HG03432 (cell line): Measurements from ENCODE around the gene LRP2BP.

ENCODE experiments used
- ATAC-seq: cut with Tn5 transposase; IDR thresholded peaks from one replicate; pipeline ENCODE4 v1.9.1; 2021; ENCODE audit warnings: mild to moderate bottlenecking, moderate library complexity; ENCODE audit not compliant: unreplicated experiment

LRP2BP gene

GRCh38 chr4:185395238-185395955 lies at the start of gene LRP2BP:
TSS of gene LRP2BP (minus strand) at chr4:185395924. CDS start at chr4:185378186, 17,738 bp downstream.
- no peak for ATAC-seq

GRCh38 chr4:185445209-185445608 lies 49.5 kb upstream of the LRP2BP start:
- ATAC-seq: no peak

GRCh38 chr4:185441479-185441878 lies 45.8 kb upstream of the LRP2BP start:
- no peak for ATAC-seq

GRCh38 chr4:185437809-185438208 lies 42.1 kb upstream of the LRP2BP start:
- peak; percentile 87 for ATAC-seq

GRCh38 chr4:185435466-185435865 lies 39.7 kb upstream of the LRP2BP start:
- ATAC-seq: no peak

GRCh38 chr4:185429660-185430059 lies 33.9 kb upstream of the LRP2BP start:
- ATAC-seq: no peak

GRCh38 chr4:185426960-185427688 lies 31.4 kb upstream of the LRP2BP start:
- ATAC-seq: no peak

- peak; percentile 95 for ATAC-seq
Measured at GRCh38 chr4:185425647-185426352, 30.1 kb upstream of the LRP2BP start, which contains the start of gene UFSP2. TSS of gene UFSP2 (minus strand) at chr4:185425964. CDS start at chr4:185425868, 96 bp downstream.

- ATAC-seq: peak; percentile 7
Measured at GRCh38 chr4:185424905-185425646, 29.4 kb upstream of the LRP2BP start.

- no peak for ATAC-seq
Measured at GRCh38 chr4:185421366-185422124, 25.8 kb upstream of the LRP2BP start.

- ATAC-seq: no peak
Measured at GRCh38 chr4:185416955-185417354, 21.2 kb upstream of the LRP2BP start.

- no peak for ATAC-seq
Measured at GRCh38 chr4:185412412-185412811, 16.7 kb upstream of the LRP2BP start.

- ATAC-seq: no peak
Measured at GRCh38 chr4:185411849-185412248, 16.1 kb upstream of the LRP2BP start.

GRCh38 chr4:185408432-185408831 lies 12.7 kb upstream of the LRP2BP start:
- no peak for ATAC-seq

- ATAC-seq: peak; percentile 66
Measured at GRCh38 chr4:185405296-185405999, 9.7 kb upstream of the LRP2BP start.

- ATAC-seq: no peak
Measured at GRCh38 chr4:185404031-185404430, 8.3 kb upstream of the LRP2BP start.

- ATAC-seq: no peak
Measured at GRCh38 chr4:185399466-185399865, 3.7 kb upstream of the LRP2BP start.

- ATAC-seq: no peak
Measured at GRCh38 chr4:185398618-185399017, 2.9 kb upstream of the LRP2BP start.

- ATAC-seq: no peak
Measured at GRCh38 chr4:185396724-185397385, 1.1 kb upstream of the LRP2BP start, which contains the start of gene ANKRD37. TSS of gene ANKRD37 (plus strand) at chr4:185396841. CDS start at chr4:185396924, 83 bp downstream.
